NCI-H2107 treated with DMSO at 0.1 percent for 48 hours (cell line): Measurements from ENCODE around the gene POLR2F.
A peak's percentile ranks its signal among the peaks of the same experiment; 100 is the strongest.

Experiments
- DNase-seq: peaks from one replicate; lab custom pipeline; 2025; ENCODE audit not compliant: unreplicated experiment; lab: John Stamatoyannopoulos, UW

Gene POLR2F

DNA sequence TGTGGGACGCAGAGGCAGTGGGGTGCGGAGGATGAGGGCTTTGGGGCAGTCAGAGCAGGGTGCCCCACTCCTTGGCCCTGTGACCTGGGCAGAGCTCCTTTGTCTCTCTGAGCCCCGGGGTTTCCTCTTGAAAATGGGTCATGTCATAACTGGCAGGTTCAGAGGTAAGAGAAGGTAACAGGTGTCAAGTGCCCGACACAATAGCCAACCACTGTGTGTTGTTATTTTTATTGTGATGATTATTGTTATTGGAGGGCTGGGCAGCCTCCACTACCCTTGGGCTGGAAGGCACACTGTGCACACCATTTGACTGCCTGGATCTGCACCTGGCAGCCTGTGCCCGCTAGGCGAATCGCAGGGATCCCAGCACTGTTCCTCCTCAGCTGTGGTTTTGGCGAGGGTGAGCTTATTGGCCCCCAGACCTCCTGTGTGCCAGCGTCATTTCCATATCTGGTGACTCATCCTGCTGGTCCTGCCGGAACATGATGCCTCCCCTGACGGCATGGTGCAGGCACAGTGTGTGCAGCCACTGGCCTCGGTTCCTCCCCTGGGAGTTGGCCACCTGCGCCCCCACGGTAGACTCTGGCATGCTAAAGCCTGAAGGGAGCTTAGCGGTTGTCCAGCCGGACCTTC, 46.3 kb downstream of the POLR2F start:
- peak; percentile 64 for DNase-seq

DNA sequence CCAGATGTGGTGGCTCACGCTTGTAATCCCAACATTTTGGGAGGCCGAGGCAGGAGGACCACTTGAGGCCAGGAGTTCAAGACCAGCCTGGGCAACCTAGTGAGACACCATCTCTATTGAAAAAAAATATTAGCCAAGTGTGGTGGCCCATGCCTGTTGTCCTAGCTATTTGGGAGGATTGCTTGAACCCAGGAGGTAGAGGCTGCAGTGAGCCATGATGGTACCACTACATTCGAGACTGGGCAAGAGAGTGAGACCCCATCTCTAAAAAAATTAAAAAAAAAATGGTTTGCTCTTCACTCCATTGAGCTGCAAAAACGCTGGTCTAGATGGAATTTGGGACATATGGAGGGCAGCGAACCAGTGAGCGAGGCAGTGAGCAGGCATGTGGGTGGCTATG, 52.4 kb downstream of the POLR2F start:
- DNase-seq, result no peak

DNA sequence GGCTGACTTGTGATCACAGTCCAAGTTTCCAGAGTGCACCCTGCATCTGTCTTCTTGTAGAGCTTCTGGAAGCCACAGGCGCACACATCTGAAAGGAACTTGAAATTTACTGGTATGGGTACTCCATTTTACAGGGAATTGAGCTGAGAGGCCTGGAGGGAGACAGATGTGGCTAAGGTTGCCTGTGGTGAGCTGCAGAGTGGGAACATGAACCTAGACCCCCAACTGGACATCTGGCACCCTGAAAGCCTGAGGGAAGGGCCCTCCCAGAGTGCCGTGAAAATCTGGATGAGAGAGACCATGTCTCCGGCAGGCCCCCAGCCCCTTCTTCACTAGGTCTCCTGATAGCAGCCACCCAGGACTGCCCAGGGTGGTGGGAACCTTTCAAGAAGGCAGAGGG, 53.4 kb downstream of the POLR2F start:
- no peak for DNase-seq

DNA sequence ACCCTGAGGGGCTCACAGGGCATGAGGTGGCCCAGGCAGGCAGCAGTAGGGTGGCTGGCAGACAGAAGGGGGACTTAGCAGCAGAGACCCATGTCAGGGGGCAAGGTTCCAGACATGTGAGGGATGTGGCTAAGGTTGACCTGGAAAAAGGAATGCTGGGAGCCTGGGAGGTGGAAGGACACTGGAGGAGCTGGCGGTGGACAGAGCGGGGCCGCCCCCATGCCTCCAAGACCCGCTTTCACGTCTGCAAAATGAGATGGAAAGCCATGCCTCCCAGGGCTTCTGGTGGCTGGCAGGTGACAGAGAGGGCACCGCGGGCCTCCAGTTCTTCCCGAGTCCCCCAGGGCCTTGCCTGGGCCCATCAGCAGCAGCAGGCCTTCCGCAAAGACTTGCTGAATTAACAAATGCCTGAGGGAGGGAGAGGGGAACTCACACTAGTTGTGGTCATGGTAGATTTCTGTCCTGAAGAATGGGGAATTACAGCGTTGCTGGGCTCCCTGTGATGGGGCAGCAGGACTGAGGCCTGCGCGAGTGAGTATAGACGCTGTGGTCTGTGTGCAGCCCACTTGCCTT, 53.9 kb downstream of the POLR2F start:
- no peak for DNase-seq

DNA sequence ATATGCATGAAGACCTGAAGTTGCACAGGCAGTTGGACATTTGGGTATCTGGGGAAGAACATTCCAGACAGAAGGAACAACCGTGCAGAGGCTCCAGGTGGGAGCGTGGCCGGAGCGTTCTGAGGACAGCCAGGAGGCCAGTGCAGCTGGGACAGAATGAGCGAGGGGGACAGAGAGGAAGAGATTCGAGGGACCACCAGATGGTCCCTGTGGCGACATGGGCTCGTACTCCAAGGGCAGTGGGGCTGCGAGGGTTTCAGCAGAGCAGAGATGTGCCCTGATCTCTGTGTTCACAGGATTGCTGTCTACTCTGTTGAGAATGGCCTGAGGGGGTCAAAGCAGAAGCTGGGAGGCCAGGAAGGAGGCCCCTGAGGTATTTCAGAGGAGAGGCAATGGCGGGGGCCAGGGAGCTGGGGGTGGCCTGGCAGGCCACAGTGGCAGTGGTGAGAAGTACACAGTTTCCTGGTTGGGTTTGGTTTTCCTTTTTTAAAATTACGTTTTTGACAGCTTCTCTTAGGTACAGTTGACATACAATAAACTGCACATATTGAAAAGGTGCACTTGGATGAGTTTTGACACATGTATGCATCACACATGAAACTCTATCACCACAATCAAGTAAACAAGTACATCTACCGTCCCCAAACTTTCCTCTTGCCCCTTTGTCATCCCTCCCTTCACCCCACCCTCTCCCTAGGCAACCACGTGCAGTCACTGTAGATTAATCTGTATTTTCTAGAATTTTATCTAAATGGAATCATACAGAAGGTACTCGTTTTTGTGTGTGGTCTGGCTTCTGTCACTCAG, 55.7 kb downstream of the POLR2F start:
- no peak for DNase-seq

DNA sequence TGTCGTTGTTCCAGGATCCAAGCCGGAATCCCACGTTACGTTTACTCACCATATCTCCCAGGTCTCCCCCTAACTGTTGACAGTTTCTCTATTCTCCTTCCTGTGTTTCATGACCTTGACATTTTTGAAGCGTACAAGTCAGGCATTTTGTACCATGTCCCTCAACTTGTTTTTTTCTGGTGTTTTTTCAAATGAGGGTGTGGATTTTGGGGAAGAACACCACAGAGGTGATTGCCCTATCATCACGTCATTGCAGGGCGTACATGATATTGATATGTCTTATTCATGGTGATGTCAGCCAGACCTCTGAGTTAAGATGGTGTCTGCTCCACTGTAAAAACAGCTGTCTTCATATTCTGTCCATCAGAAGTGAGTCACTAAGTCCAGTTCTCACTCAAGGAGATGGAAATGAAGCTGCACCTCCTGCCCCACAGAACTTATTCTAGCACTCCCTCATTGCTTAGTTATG, 59.1 kb downstream of the POLR2F start:
- DNase-seq, result no peak

DNA sequence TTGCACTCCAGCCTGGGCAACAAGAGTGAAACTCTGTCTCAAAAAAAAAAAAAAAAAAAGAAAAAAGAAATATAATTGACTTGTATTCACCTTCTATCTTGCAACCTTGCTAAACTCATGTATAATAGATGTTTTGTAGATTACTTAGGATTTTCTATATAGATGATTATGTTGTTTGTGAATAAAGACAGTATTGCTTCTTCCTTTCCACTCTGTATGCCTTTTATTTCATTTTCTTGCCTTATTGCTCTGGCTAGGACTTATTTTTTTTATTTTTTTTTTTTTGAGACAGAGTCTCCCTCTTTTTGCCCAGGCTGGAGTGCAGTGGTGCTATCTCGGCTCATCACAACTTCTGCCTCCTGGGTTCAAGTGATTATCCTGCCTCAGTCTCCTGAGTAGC, 60.6 kb downstream of the POLR2F start:
- no peak for DNase-seq

DNA sequence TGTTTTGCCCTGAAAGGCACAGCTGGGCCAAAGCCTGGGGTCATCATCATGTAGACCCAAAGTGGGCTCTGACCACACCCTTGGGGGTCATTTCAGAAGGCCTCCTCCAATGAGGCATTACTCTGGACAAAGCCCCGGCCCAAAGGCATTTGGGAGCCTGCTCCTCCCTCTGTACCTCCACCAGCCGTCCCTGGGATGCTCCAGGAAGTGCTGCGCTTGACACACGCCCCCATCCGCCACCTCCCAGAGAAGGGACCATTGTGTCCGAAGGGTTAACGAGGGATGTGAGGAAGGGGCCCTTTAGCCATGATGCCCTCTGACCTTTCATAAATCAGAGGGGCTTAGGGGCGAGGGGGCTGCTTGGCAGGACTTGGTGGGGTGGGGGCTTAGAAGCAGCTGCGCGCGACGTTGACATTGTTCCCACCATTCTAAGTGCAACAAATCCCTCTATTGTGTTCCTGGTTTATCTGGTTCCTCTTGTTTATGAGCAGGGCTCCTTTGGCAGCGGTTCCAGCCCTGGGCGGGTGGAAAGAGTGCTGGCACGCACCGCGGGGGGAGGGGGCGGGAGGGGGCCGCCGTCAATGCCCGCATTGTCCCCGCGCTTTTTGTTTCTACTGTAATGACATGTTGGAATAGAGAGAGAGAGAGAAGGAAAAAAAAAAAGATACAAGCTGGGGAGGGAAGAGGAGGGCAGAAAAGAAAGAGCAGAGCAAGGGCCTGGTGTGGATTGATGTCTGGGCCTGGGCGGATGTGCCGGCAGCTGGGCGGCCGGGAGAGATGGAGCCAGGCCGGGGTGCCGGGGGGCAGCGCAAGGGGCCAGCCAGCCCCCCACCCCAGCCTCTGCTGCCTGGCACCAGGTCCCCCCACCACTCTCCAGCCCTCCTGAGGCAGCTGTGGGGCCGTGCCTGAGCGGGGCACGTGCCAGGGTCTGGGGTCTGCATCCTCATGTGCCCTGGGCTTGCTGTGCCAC, 63.0 kb downstream of the POLR2F start:
- DNase-seq, result no peak

DNA sequence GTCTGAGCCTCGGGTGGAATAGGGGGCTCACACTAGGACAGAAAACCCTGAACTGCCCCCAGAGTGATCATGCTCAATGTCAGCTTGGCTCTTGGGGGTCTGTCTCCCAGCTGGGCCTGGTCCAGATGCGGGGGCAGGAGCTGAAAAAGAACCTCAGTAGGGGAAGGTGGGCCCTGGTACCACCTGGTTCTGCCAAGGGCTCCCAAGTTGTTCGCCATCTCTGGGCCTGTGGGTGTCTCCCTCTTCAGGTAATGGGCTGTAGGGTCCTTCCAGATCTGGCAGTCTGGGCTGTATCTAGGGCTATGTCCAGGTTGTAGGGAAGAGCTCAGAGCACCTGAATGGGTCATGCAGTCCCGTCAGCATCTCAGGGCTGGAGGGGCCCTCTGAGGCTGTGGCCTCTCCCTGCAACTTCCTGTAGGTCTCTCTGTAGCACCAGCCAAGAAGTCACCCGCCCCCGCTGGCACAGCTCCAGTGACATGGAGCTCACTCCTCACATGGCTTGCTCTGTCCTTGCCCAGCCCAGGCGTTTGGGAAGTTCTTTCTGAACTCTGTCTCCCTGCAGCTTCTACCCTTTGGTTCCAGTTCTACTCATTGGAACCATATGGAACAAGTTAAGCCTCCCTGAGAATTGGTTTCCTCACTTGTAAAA, 63.9 kb downstream of the POLR2F start:
- DNase-seq, result no peak

DNA sequence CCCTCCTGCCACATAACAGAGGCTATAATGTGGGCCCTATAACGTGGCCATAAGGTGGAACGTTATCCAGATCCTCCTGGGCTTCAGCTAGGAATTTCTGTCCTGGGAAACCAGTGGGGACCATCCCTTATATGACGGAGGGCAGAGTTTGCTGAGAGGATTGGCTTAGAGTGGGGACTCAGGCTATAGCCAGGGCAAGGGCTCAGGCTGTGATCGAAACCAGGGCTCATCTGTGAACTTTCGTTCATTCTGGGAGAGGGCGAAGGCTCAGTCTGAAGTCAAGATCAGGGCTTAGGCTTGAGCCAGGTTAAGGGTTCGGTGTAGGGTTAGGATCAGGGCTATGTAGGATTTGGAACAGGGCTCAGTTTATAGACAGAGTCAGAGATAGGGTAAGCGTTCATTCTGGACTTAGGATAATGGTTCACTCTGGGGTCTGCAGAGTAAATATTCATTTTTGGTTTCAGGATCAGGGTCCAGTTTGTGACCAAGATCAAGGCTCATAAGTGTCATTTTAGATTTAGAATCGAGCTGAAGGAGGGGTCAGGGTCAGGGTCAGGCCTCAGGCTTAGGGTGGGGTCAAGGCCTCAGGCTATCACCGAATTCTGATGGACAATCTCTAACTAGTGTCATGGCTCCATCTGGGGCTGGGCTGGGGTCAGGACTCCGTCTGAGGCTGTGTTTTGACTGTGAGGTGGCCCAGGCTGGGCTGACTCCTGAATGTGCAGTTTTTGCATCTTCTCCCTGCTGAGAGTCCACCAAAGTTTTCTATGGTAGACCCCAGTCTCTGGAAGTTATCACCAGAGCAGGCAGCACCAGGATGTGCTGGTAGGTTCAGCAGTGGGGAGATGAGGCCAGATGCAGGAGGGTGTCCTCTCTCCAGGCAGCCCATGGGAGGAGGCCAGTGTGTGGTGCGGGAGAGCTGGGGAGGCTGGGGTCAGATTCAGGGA, 64.7 kb downstream of the POLR2F start:
- DNase-seq, result no peak
